Body of pancreas (tissue), 4 donors: ENCODE data around the gene MRPL14.

Experiments
- POLR2A ChIP-seq, 3 donors: fragments of 450-650 bp; IDR thresholded peaks; one replicate each; pipeline ENCODE4 v1.6.1; 2016; ENCODE audit warnings: antibody characterized with exemption in 3 of 3, mild to moderate bottlenecking in 2 of 3
- TF ChIP-seq, protein P1 (sequence below), 7 experiments: fragments of 450-650 bp in 4 of 7; fragments of 200-600 bp in 3 of 7; sonication (generic) in 3 of 7; IDR thresholded peaks; one replicate each; pipeline ENCODE4 v1.5.1; 2016 to 2019; ENCODE audit warnings: antibody characterized with exemption in 7 of 7

- no peak for TF ChIP-seq POLR2A (IDR thresholded peaks at IDR 0.05)
- TF ChIP-seq, protein P1, sequence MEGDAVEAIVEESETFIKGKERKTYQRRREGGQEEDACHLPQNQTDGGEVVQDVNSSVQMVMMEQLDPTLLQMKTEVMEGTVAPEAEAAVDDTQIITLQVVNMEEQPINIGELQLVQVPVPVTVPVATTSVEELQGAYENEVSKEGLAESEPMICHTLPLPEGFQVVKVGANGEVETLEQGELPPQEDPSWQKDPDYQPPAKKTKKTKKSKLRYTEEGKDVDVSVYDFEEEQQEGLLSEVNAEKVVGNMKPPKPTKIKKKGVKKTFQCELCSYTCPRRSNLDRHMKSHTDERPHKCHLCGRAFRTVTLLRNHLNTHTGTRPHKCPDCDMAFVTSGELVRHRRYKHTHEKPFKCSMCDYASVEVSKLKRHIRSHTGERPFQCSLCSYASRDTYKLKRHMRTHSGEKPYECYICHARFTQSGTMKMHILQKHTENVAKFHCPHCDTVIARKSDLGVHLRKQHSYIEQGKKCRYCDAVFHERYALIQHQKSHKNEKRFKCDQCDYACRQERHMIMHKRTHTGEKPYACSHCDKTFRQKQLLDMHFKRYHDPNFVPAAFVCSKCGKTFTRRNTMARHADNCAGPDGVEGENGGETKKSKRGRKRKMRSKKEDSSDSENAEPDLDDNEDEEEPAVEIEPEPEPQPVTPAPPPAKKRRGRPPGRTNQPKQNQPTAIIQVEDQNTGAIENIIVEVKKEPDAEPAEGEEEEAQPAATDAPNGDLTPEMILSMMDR (IDR thresholded peaks at IDR 0.05), result no peak
Observed at GRCh38 chr6:44131892-44132291, 4.6 kb upstream of the MRPL14 start.
